Fibroblast of lung (primary cell): ENCODE data around the gene COL4A3. TPM values are rescaled to one million over a fixed set of nuclear protein-coding genes. Genes with fewer than 3 reads are reported as not detected.

Source experiments
- DNase-seq, 2 donors: peaks; one replicate each; pipeline versions ENCODE4 v3.0.0 to v3.0.0-alpha.2; 2010; ENCODE audit warnings: low read depth in 2 of 2
- H2AFZ ChIP-seq: 2 replicates; pipeline ENCODE4 v1.5.1; 2012; ENCODE audit warnings: low read length, control low read depth, inconsistent platforms
- H3K27ac ChIP-seq: 2 replicates; pipeline ENCODE4 v1.5.1; 2011; ENCODE audit warnings: low read length, control low read depth; ENCODE audit not compliant: insufficient read depth
- H3K27me3 ChIP-seq: 2 replicates; pipeline ENCODE4 v1.5.1; 2011; ENCODE audit warnings: mild to moderate bottlenecking, low read length; ENCODE audit not compliant: control insufficient read depth, insufficient read depth
- H3K36me3 ChIP-seq: 2 replicates; pipeline ENCODE4 v1.5.1; 2011; ENCODE audit warnings: low read length; ENCODE audit not compliant: control insufficient read depth, insufficient read depth
- H3K4me1 ChIP-seq: 2 replicates; pipeline ENCODE4 v1.5.1; 2011; ENCODE audit warnings: low read length; ENCODE audit not compliant: control insufficient read depth, insufficient read depth; ENCODE audit errors: extremely low read depth
- H3K4me2 ChIP-seq: 2 replicates; pipeline ENCODE4 v1.5.1; 2011; ENCODE audit warnings: low read length, control low read depth; ENCODE audit not compliant: insufficient read depth; ENCODE audit errors: extremely low read depth
- H3K4me3 ChIP-seq, 4 experiments: fragments of 200-600 bp in 1 of 4; sonication (generic) in 1 of 4; replicated peaks in 1 of 4; 2 replicates each; pipeline ENCODE4 v1.5.1; 2011 to 2016; ENCODE audit warnings: low read length in 4 of 4, low read depth in 3 of 4, mild to moderate bottlenecking in 3 of 4, control low read depth in 2 of 4, inconsistent platforms in 1 of 4, mixed read lengths in 1 of 4; ENCODE audit not compliant: insufficient read depth in 1 of 4; ENCODE audit errors: control extremely low read depth in 1 of 4
- H3K79me2 ChIP-seq: 2 replicates; pipeline ENCODE4 v1.5.1; 2012; ENCODE audit warnings: mild to moderate bottlenecking, low read length, inconsistent platforms; ENCODE audit not compliant: control insufficient read depth, insufficient read depth
- H3K9ac ChIP-seq: 2 replicates; pipeline ENCODE4 v1.5.1; 2011; ENCODE audit warnings: mild to moderate bottlenecking, low read length, control low read depth; ENCODE audit not compliant: insufficient read depth
- H3K9me3 ChIP-seq: 2 replicates; pipeline ENCODE4 v1.5.1; 2012; ENCODE audit warnings: low read depth, low read length; ENCODE audit not compliant: control insufficient read depth, insufficient read depth
- H4K20me1 ChIP-seq: 2 replicates; pipeline ENCODE4 v1.5.1; 2011; ENCODE audit warnings: low read length; ENCODE audit not compliant: control insufficient read depth, insufficient read depth; ENCODE audit errors: extremely low read depth
- EZH2 ChIP-seq: IDR thresholded peaks from 2 replicates; pipeline ENCODE4 v1.5.1; 2012; ENCODE audit warnings: low read length, control low read depth, mild to moderate bottlenecking; ENCODE audit errors: missing control alignments
- polyA plus RNA-seq, 2 donors: library from polyadenylated mRNA; depleted of rRNA in 1 of 2; stranded (reverse) in 1 of 2; unstranded in 1 of 2; fragments of >200 nt; gene quantifications; 2 replicates each; pipeline ENCODE4 v1.2.1, GENCODE V29; 2011 to 2012; ENCODE audit warnings: missing spikeins in 1 of 2
- total RNA-seq: library from RNA; depleted of rRNA; stranded (reverse); fragments of >200 nt; gene quantifications from 2 replicates; pipeline ENCODE4 v1.2.1, GENCODE V29; 2014
- TF ChIP-seq, protein P1 (sequence below), 2 donors: IDR thresholded peaks in 1 of 2; conservative IDR thresholded peaks in 1 of 2; 1 replicate in 1 of 2; 2 replicates in 1 of 2; pipeline ENCODE4 v1.5.1; 2011 to 2012; ENCODE audit warnings: low read length in 2 of 2, control low read depth in 1 of 2, inconsistent platforms in 1 of 2, low read depth in 1 of 2, mild to moderate bottlenecking in 1 of 2

The COL4A3 gene
- total and polyA plus RNA-seq, 2 donors (not counting 1 experiment from before 2014, with no cell fraction given): 0.12 to 0.33 TPM

DNA sequence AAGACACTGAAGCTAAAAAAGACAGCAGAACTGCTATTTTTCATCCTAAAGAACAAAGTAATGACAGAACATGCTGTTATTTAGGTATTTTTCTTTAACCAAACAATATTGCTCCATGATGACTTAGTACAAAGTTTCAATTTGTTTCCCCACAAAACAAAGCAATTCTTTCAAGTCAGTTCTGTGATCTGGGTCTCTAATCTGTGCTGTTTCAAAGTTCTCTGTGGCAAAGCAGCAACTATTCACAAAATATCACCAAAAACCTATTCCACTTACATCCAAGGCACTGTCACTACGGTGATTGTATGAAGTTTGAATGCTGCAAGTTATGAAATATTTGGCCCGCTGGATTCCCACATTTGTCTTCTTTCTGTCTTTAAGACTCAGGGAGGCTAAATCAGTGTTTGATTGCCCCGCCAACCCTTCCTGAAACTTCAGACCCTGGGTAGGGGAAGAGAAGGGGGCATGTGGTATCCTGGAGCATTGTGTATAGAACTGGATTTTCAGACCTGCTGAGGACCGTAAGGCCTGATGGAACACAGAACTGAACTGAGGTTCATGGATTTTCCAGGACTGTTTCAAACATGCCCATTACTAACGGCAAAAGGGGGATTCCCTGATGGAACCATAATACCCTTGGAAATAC is 147.6 kb downstream of the COL4A3 start:
- Histone ChIP-seq H3K4me1 (no peaks in the 10 kb centered on the region), H4K20me1 (no peaks in the 10 kb centered on the region), H3K9ac (no peak overlapping the region), H3K27me3 (no peaks in the 10 kb centered on the region), H3K4me3 (no peak overlapping the region), H2AFZ (no peak overlapping the region), H3K9me3 (no peaks in the 10 kb centered on the region), H3K79me2 (no peaks in the 10 kb centered on the region), H3K4me2 (no peak overlapping the region), H3K36me3 (no peaks in the 10 kb centered on the region), H3K27ac (no peak overlapping the region)
- TF ChIP-seq, protein P1, sequence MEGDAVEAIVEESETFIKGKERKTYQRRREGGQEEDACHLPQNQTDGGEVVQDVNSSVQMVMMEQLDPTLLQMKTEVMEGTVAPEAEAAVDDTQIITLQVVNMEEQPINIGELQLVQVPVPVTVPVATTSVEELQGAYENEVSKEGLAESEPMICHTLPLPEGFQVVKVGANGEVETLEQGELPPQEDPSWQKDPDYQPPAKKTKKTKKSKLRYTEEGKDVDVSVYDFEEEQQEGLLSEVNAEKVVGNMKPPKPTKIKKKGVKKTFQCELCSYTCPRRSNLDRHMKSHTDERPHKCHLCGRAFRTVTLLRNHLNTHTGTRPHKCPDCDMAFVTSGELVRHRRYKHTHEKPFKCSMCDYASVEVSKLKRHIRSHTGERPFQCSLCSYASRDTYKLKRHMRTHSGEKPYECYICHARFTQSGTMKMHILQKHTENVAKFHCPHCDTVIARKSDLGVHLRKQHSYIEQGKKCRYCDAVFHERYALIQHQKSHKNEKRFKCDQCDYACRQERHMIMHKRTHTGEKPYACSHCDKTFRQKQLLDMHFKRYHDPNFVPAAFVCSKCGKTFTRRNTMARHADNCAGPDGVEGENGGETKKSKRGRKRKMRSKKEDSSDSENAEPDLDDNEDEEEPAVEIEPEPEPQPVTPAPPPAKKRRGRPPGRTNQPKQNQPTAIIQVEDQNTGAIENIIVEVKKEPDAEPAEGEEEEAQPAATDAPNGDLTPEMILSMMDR (conservative IDR thresholded peaks at IDR 0.05 in 1 of 2, IDR thresholded peaks at IDR 0.05 in 1 of 2; ENCODE audit: low read depth in 1 of 2, low read length in 2 of 2): no peak
- TF ChIP-seq EZH2: no peak
- DNase-seq: no peak

DNA sequence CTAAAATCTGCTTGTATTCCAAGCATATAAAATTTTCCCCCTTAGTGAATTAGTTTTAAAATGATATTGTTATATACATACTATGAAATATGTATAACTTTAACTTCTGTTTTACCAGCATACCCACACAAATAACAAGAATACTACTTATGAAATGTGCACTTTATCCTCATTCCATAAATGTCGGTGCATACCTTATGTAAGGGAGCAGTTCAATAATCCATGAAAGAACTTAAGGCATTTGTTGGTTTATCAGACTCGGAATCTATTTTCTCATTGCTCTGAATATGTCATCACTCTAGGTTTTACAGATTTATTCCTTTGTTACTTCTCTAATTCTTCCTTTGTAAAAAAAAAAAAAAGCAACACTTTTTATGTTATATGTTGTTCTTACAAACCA is 148.2 kb downstream of the COL4A3 start:
- no peaks in the 10 kb centered on the region for H3K9me3 ChIP-seq
- no peak for TF ChIP-seq EZH2
- TF ChIP-seq, protein P1 (conservative IDR thresholded peaks at IDR 0.05 in 1 of 2, IDR thresholded peaks at IDR 0.05 in 1 of 2; ENCODE audit: low read depth in 1 of 2, low read length in 2 of 2): no peak
- H3K36me3 ChIP-seq: no peaks in the 10 kb centered on the region
- no peak overlapping the region for H3K4me2 ChIP-seq
- H3K27me3 ChIP-seq: no peaks in the 10 kb centered on the region
- H3K4me1 ChIP-seq: no peaks in the 10 kb centered on the region
- no peaks in the 10 kb centered on the region for H3K79me2 ChIP-seq
- no peak overlapping the region for H3K27ac ChIP-seq
- no peak for DNase-seq
- no peak overlapping the region for H3K9ac ChIP-seq
- no peak overlapping the region for H3K4me3 ChIP-seq
- no peaks in the 10 kb centered on the region for H4K20me1 ChIP-seq
- no peak overlapping the region for H2AFZ ChIP-seq

DNA sequence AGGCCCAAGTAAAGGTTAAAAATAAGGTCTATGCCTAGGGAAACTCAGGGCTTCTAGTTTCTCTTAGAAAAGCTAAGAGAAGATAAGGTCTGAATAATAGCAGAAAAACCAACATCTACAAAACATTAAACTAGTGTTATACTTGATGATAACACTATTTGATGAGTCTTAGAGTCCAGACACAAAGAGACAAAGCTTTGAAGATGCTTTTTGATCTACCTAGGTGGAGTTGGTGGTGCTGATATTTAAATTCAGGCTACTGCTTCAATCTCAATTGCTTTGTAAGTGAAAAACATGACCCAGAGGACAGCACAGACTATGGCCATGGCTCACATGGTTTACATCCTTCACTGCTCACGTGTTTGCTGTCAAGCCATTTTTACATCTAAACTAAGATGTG is 148.9 kb downstream of the COL4A3 start:
- TF ChIP-seq, protein P1 (conservative IDR thresholded peaks at IDR 0.05 in 1 of 2, IDR thresholded peaks at IDR 0.05 in 1 of 2; ENCODE audit: low read depth in 1 of 2, low read length in 2 of 2): no peak
- TF ChIP-seq EZH2: no peak
- no peak overlapping the region for H3K27ac ChIP-seq
- DNase-seq: no peak
- no peaks in the 10 kb centered on the region for H4K20me1 ChIP-seq
- no peak overlapping the region for H2AFZ ChIP-seq
- no peaks in the 10 kb centered on the region for H3K79me2 ChIP-seq
- H3K9ac ChIP-seq: no peak overlapping the region
- H3K36me3 ChIP-seq: no peaks in the 10 kb centered on the region
- no peaks in the 10 kb centered on the region for H3K9me3 ChIP-seq
- no peaks in the 10 kb centered on the region for H3K4me1 ChIP-seq
- H3K27me3 ChIP-seq: no peaks in the 10 kb centered on the region
- no peak overlapping the region for H3K4me3 ChIP-seq
- H3K4me2 ChIP-seq: no peak overlapping the region
